ENCODE data around the gene CFAP20DC.

DNA sequence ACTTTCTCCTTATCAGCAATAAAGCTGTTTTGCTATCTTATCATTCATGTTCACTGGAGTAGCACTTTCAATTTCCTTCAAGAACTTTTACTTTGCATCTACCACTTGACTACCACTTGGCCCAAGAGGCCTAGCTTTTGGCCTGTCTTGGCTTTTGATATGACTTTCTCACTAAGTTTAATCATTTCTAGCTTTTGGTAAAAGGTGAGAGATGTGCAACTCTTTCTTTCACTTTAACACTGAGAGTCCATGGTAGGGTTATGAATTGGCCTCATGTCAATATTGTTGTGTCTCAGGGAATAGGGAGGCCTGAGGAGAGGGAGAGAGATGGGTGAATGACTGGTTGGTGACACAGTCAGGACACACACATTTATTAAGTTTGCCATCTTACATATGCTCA lies 352.3 kb downstream of the CFAP20DC start:
- TF ChIP-seq, protein P1, sequence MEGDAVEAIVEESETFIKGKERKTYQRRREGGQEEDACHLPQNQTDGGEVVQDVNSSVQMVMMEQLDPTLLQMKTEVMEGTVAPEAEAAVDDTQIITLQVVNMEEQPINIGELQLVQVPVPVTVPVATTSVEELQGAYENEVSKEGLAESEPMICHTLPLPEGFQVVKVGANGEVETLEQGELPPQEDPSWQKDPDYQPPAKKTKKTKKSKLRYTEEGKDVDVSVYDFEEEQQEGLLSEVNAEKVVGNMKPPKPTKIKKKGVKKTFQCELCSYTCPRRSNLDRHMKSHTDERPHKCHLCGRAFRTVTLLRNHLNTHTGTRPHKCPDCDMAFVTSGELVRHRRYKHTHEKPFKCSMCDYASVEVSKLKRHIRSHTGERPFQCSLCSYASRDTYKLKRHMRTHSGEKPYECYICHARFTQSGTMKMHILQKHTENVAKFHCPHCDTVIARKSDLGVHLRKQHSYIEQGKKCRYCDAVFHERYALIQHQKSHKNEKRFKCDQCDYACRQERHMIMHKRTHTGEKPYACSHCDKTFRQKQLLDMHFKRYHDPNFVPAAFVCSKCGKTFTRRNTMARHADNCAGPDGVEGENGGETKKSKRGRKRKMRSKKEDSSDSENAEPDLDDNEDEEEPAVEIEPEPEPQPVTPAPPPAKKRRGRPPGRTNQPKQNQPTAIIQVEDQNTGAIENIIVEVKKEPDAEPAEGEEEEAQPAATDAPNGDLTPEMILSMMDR (IDR thresholded peaks at IDR 0.05; ENCODE audit: low read depth, low read length, poor library complexity, severe bottlenecking) = no peak
- TF ChIP-seq EZH2phosphoT487 (IDR thresholded peaks at IDR 0.05; ENCODE audit: borderline replicate concordance, low read length) = no peak
